ENCODE results near the gene KIF21A. TPM values are rescaled to one million over a fixed set of nuclear protein-coding genes. Genes with fewer than 3 reads are reported as not detected.
"Not testable (repeated sequence)": the region's sequence is repeated elsewhere in the genome, so short reads cannot be mapped to it uniquely, and the experiment has no call there.

KIF21A gene
- total RNA-seq (1 to 10 TPM; 7.7 to 9.0 TPM), polyA plus RNA-seq (1 to 10 TPM; 1.2 to 3.9 TPM)
- long read RNA-seq, donor 1, partial matches to known transcripts = 19 of 19 reads
- long read RNA-seq, donor 1, other reads (novel, unspliced or antisense) = 0 of 19 reads
- long read RNA-seq, donor 2, partial matches to known transcripts = 2 of 2 reads
- long read RNA-seq, donor 2, other reads (novel, unspliced or antisense) = 0 of 2 reads

- no peaks in the 10 kb centered on the region for H3K9me3 ChIP-seq (ENCODE audit: control insufficient read depth, low read length)
- intact Hi-C loops (cut with DNase I) = no loop called here
- H3K27me3 ChIP-seq (ENCODE audit: control insufficient read depth in 1 of 2, insufficient read depth in 2 of 2, low read length in 1 of 2) = no peaks in the 10 kb centered on the region
- peak within 1 kb of the TSS; percentile 77 to 80 for H3K4me3 ChIP-seq (ENCODE audit: low read length in 2 of 2)
- H3K36me3 ChIP-seq (ENCODE audit: control insufficient read depth in 1 of 2, insufficient read depth in 2 of 2, low read length in 1 of 2) = no peaks in the 10 kb centered on the region
- ATAC-seq (ENCODE audit: low FRiP score) (peak; percentile 98), DNase-seq (peak; percentile 91 to 96)
- 0 to 1% methylated on average over 47 to 72 of the region's 72 CpGs for WGBS, 2 donors
- H3K4me1 ChIP-seq (ENCODE audit: control insufficient read depth in 1 of 2, insufficient read depth in 2 of 2, low read length in 2 of 2) = no peaks in the 10 kb centered on the region
- peak within 1 kb of the TSS in 1 of 2 donors; percentile 28 for H3K27ac ChIP-seq (ENCODE audit: low read depth in 1 of 2, low read length in 2 of 2)
Measured at GRCh38 chr12:39443081-39443928, at the start of gene KIF21A. TSS of gene KIF21A (minus strand) at chr12:39443120. CDS start at chr12:39442970, 150 bp downstream.

- ATAC-seq (ENCODE audit: low FRiP score) = no peak
- DNase-seq = no peak
- intact Hi-C loops (cut with DNase I) = no loop called here
- 20 to 26% methylated on average over 1 of the region's 1 CpG for WGBS, 2 donors
- no peaks in the 10 kb centered on the region for H3K36me3 ChIP-seq (ENCODE audit: control insufficient read depth in 1 of 2, insufficient read depth in 2 of 2, low read length in 1 of 2)
- no peaks in the 10 kb centered on the region for H3K4me1 ChIP-seq (ENCODE audit: control insufficient read depth in 1 of 2, insufficient read depth in 2 of 2, low read length in 2 of 2)
- no peak overlapping the region for H3K27ac ChIP-seq (ENCODE audit: low read depth in 1 of 2, low read length in 2 of 2)
- H3K9me3 ChIP-seq (ENCODE audit: control insufficient read depth, low read length) = no peaks in the 10 kb centered on the region
- no peak overlapping the region for H3K4me3 ChIP-seq (ENCODE audit: low read length in 2 of 2)
- H3K27me3 ChIP-seq (ENCODE audit: control insufficient read depth in 1 of 2, insufficient read depth in 2 of 2, low read length in 1 of 2) = no peaks in the 10 kb centered on the region
Measured at GRCh38 chr12:39490500-39491282, 47.8 kb upstream of the KIF21A start.

GRCh38 chr12:39483597-39483996 lies 40.7 kb upstream of the KIF21A start:
- H3K27ac ChIP-seq (ENCODE audit: low read depth in 1 of 2, low read length in 2 of 2) = no peak overlapping the region
- H3K4me1 ChIP-seq (ENCODE audit: control insufficient read depth in 1 of 2, insufficient read depth in 2 of 2, low read length in 2 of 2) = no peaks in the 10 kb centered on the region
- no peak overlapping the region for H3K4me3 ChIP-seq (ENCODE audit: low read length in 2 of 2)
- no peaks in the 10 kb centered on the region for H3K27me3 ChIP-seq (ENCODE audit: control insufficient read depth in 1 of 2, insufficient read depth in 2 of 2, low read length in 1 of 2)
- 95% methylated on average over 7 of the region's 7 CpGs for WGBS, 2 donors
- DNase-seq (no peak), ATAC-seq (ENCODE audit: low FRiP score) (no peak)
- H3K36me3 ChIP-seq (ENCODE audit: control insufficient read depth in 1 of 2, insufficient read depth in 2 of 2, low read length in 1 of 2) = no peaks in the 10 kb centered on the region
- H3K9me3 ChIP-seq (ENCODE audit: control insufficient read depth, low read length) = no peaks in the 10 kb centered on the region
- intact Hi-C loops (cut with DNase I) = no loop called here

DNA sequence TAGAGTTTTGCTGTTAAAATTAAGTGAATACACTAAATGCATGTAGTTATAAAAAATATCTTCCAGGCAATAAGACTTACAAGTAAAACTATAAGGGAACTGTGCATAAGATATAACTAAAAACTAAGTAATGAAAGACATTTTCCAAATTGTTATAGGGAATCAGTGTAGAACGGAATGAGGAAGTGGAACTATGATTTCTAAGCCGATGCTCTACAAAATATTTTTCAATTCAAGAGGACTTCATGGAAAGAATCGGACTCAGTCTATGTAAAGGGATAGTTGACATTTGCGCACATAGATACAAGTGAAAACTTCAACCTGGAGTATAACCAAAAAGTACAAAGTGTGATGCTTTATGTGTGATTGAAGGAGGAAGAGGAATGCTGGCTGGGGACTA lies 40.1 kb upstream of the KIF21A start:
- Histone ChIP-seq H3K27ac (ENCODE audit: low read depth in 1 of 2, low read length in 2 of 2) (no peak overlapping the region), H3K36me3 (ENCODE audit: control insufficient read depth in 1 of 2, insufficient read depth in 2 of 2, low read length in 1 of 2) (no peaks in the 10 kb centered on the region), H3K4me3 (ENCODE audit: low read length in 2 of 2) (no peak overlapping the region), H3K9me3 (ENCODE audit: control insufficient read depth, low read length) (no peaks in the 10 kb centered on the region), H3K27me3 (ENCODE audit: control insufficient read depth in 1 of 2, insufficient read depth in 2 of 2, low read length in 1 of 2) (no peaks in the 10 kb centered on the region), H3K4me1 (ENCODE audit: control insufficient read depth in 1 of 2, insufficient read depth in 2 of 2, low read length in 2 of 2) (no peaks in the 10 kb centered on the region)
- DNase-seq (no peak), ATAC-seq (ENCODE audit: low FRiP score) (no peak)
- intact Hi-C loops (cut with DNase I) = no loop called here
- WGBS, 2 donors = 82 to 88% methylated on average over 4 of the region's 4 CpGs

DNA sequence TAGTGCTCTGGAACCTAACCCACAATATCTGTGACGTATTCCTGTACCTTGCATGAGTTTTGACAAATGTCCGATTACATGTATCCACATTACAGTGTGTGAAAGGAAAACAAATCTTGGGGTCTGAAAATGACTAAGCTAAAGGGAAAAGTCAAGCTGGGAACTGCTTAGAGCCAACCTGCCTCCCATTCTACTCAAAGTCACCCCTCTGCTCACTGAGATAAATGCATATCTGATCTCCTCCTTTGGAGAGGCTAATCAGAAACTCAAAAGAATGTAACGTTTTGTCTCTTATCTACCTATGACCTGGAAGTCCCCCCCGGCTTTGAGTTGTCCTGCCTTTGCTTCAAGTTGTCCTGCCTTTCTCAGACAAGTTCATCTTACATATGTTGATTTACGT lies 34.0 kb upstream of the KIF21A start:
- Histone ChIP-seq H3K27me3 (ENCODE audit: control insufficient read depth in 1 of 2, insufficient read depth in 2 of 2, low read length in 1 of 2) (no peaks in the 10 kb centered on the region), H3K4me3 (ENCODE audit: low read length in 2 of 2) (no peak overlapping the region), H3K27ac (ENCODE audit: low read depth in 1 of 2, low read length in 2 of 2) (no peak overlapping the region), H3K36me3 (ENCODE audit: control insufficient read depth in 1 of 2, insufficient read depth in 2 of 2, low read length in 1 of 2) (no peaks in the 10 kb centered on the region), H3K4me1 (ENCODE audit: control insufficient read depth in 1 of 2, insufficient read depth in 2 of 2, low read length in 2 of 2) (no peaks in the 10 kb centered on the region), H3K9me3 (ENCODE audit: control insufficient read depth, low read length) (no peaks in the 10 kb centered on the region)
- ATAC-seq (ENCODE audit: low FRiP score) (no peak), DNase-seq (no peak)
- 75 to 78% methylated on average over 5 of the region's 5 CpGs for WGBS, 2 donors
- intact Hi-C loops (cut with DNase I) = no loop called here

GRCh38 chr12:39476121-39476520 lies 33.2 kb upstream of the KIF21A start:
- H3K4me3 ChIP-seq (ENCODE audit: low read length in 2 of 2) = no peak overlapping the region
- ATAC-seq (ENCODE audit: low FRiP score) = no peak

GRCh38 chr12:39475136-39475535 lies 32.2 kb upstream of the KIF21A start:
- ATAC-seq (ENCODE audit: low FRiP score); intact Hi-C loops (cut with DNase I); H3K36me3 ChIP-seq (ENCODE audit: control insufficient read depth in 1 of 2, insufficient read depth in 2 of 2, low read length in 1 of 2); H3K27me3 ChIP-seq (ENCODE audit: control insufficient read depth in 1 of 2, insufficient read depth in 2 of 2, low read length in 1 of 2); H3K4me3 ChIP-seq (ENCODE audit: low read length in 2 of 2); DNase-seq; H3K9me3 ChIP-seq (ENCODE audit: control insufficient read depth, low read length); H3K4me1 ChIP-seq (ENCODE audit: control insufficient read depth in 1 of 2, insufficient read depth in 2 of 2, low read length in 2 of 2); H3K27ac ChIP-seq (ENCODE audit: low read depth in 1 of 2, low read length in 2 of 2): not testable (repeated sequence)
- WGBS, 2 donors = 93% methylated on average over 10 to 11 of the region's 11 CpGs

More at GRCh38 chr12:39476121-39476520, 33.2 kb upstream of the KIF21A start:
- Histone ChIP-seq H3K27ac (ENCODE audit: low read depth in 1 of 2, low read length in 2 of 2) (no peak overlapping the region), H3K4me1 (ENCODE audit: control insufficient read depth in 1 of 2, insufficient read depth in 2 of 2, low read length in 2 of 2) (no peaks in the 10 kb centered on the region), H3K27me3 (ENCODE audit: control insufficient read depth in 1 of 2, insufficient read depth in 2 of 2, low read length in 1 of 2) (no peaks in the 10 kb centered on the region), H3K9me3 (ENCODE audit: control insufficient read depth, low read length) (no peaks in the 10 kb centered on the region), H3K36me3 (ENCODE audit: control insufficient read depth in 1 of 2, insufficient read depth in 2 of 2, low read length in 1 of 2) (no peaks in the 10 kb centered on the region)
- WGBS, 2 donors = 92 to 94% methylated on average over 4 of the region's 4 CpGs
- intact Hi-C loops (cut with DNase I) = no loop called here
- DNase-seq = no peak

GRCh38 chr12:39467432-39467870 lies 24.5 kb upstream of the KIF21A start:
- H3K27me3 ChIP-seq (ENCODE audit: control insufficient read depth in 1 of 2, insufficient read depth in 2 of 2, low read length in 1 of 2) = no peaks in the 10 kb centered on the region
- no peak overlapping the region for H3K4me3 ChIP-seq (ENCODE audit: low read length in 2 of 2)
- no peaks in the 10 kb centered on the region for H3K9me3 ChIP-seq (ENCODE audit: control insufficient read depth, low read length)
- intact Hi-C loops (cut with DNase I) = no loop called here
- H3K36me3 ChIP-seq (ENCODE audit: control insufficient read depth in 1 of 2, insufficient read depth in 2 of 2, low read length in 1 of 2) = no peaks in the 10 kb centered on the region
- H3K4me1 ChIP-seq (ENCODE audit: control insufficient read depth in 1 of 2, insufficient read depth in 2 of 2, low read length in 2 of 2) = no peaks in the 10 kb centered on the region
- H3K27ac ChIP-seq (ENCODE audit: low read depth in 1 of 2, low read length in 2 of 2) = no peak overlapping the region
- DNase-seq = no peak
- ATAC-seq (ENCODE audit: low FRiP score) = no peak
